ENCODE measurements around the gene SLC25A44. TPM values are rescaled to one million over a fixed set of nuclear protein-coding genes. Genes with fewer than 3 reads are reported as not detected.

Gene SLC25A44
- total RNA-seq, 1 experiment from 2014 or later = 30.9 TPM

- DNase-seq (ENCODE audit: low spot score) = no peak
- CTCF ChIA-PET = no interaction called here
- H3K4me1 ChIP-seq (ENCODE audit: insufficient read depth, low read length, poor library complexity, severe bottlenecking) = peaks cover 10% of the 10 kb centered on the region
- H3K27ac ChIP-seq (ENCODE audit: low read depth, low read length, poor library complexity, severe bottlenecking) = no peak overlapping the region
- no TSS peak for BruUV-seq (replicated peaks)
- POLR2A ChIA-PET (ENCODE audit: low non-redundant PET) = no interaction called here
- no peak for TF ChIP-seq EZH2 (IDR thresholded peaks at IDR 0.05; ENCODE audit: borderline replicate concordance, low read depth, low read length, poor library complexity, severe bottlenecking)
- TF ChIP-seq CTCF (conservative IDR thresholded peaks at IDR 0.05; ENCODE audit: low read depth, low read length) = no peak
- H3K36me3 ChIP-seq (ENCODE audit: insufficient read depth, low read length, poor library complexity, severe bottlenecking) = no peaks in the 10 kb centered on the region
- H3K4me3 ChIP-seq (ENCODE audit: low read depth, low read length, poor library complexity, severe bottlenecking) = no peak overlapping the region
- intact Hi-C loops (cut with micrococcal nuclease; ENCODE audit: unreplicated experiment) = no loop called here
- no peaks in the 10 kb centered on the region for H3K27me3 ChIP-seq (replicated peaks; ENCODE audit: insufficient read depth, low read depth, low read length, poor library complexity)
- peaks cover 4% of the 10 kb centered on the region for H3K9me3 ChIP-seq (ENCODE audit: low read depth, low read length, poor library complexity, severe bottlenecking)
Measured at GRCh38 chr1:156163712-156164111, 30.2 kb upstream of the SLC25A44 start.

- Histone ChIP-seq H3K27ac (ENCODE audit: low read depth, low read length, poor library complexity, severe bottlenecking) (no peak overlapping the region), H3K4me1 (ENCODE audit: insufficient read depth, low read length, poor library complexity, severe bottlenecking) (peaks cover 10% of the 10 kb centered on the region), H3K9me3 (ENCODE audit: low read depth, low read length, poor library complexity, severe bottlenecking) (peaks cover 4% of the 10 kb centered on the region), H3K4me3 (ENCODE audit: low read depth, low read length, poor library complexity, severe bottlenecking) (no peak overlapping the region), H3K27me3 (replicated peaks; ENCODE audit: insufficient read depth, low read depth, low read length, poor library complexity) (no peaks in the 10 kb centered on the region), H3K36me3 (ENCODE audit: insufficient read depth, low read length, poor library complexity, severe bottlenecking) (no peaks in the 10 kb centered on the region)
- TF ChIP-seq EZH2 (IDR thresholded peaks at IDR 0.05; ENCODE audit: borderline replicate concordance, low read depth, low read length, poor library complexity, severe bottlenecking) (no peak), CTCF (conservative IDR thresholded peaks at IDR 0.05; ENCODE audit: low read depth, low read length) (no peak)
- BruUV-seq (replicated peaks) = no TSS peak
- DNase-seq (ENCODE audit: low spot score) = no peak
- ChIA-PET POLR2A (ENCODE audit: low non-redundant PET) (no interaction called here), CTCF (no interaction called here)
- intact Hi-C loops (cut with micrococcal nuclease; ENCODE audit: unreplicated experiment) = no loop called here
Measured at GRCh38 chr1:156164125-156164831, 29.6 kb upstream of the SLC25A44 start.

- POLR2A ChIA-PET (ENCODE audit: low non-redundant PET) = interaction anchor here (0.6 kb wide), 2 partner anchors 58 to 70 kb away, joined by 3 to 4 read pairs; no protein-coding TSS in a partner anchor
- CTCF ChIA-PET = no interaction called here
- TF ChIP-seq EZH2 (IDR thresholded peaks at IDR 0.05; ENCODE audit: borderline replicate concordance, low read depth, low read length, poor library complexity, severe bottlenecking) (no peak), CTCF (conservative IDR thresholded peaks at IDR 0.05; ENCODE audit: low read depth, low read length) (no peak)
- intact Hi-C loops (cut with micrococcal nuclease; ENCODE audit: unreplicated experiment) = no loop called here
- Histone ChIP-seq H3K36me3 (ENCODE audit: insufficient read depth, low read length, poor library complexity, severe bottlenecking) (no peaks in the 10 kb centered on the region), H3K4me1 (ENCODE audit: insufficient read depth, low read length, poor library complexity, severe bottlenecking) (peaks cover 10% of the 10 kb centered on the region), H3K27me3 (replicated peaks; ENCODE audit: insufficient read depth, low read depth, low read length, poor library complexity) (no peaks in the 10 kb centered on the region), H3K9me3 (ENCODE audit: low read depth, low read length, poor library complexity, severe bottlenecking) (peaks cover 4% of the 10 kb centered on the region), H3K27ac (ENCODE audit: low read depth, low read length, poor library complexity, severe bottlenecking) (no peak overlapping the region), H3K4me3 (ENCODE audit: low read depth, low read length, poor library complexity, severe bottlenecking) (no peak overlapping the region)
- no peak for DNase-seq (ENCODE audit: low spot score)
- no TSS peak for BruUV-seq (replicated peaks)
Measured at GRCh38 chr1:156165083-156165482, 28.8 kb upstream of the SLC25A44 start.
